Osteoblast (primary cell): ENCODE results near the gene ATL2. TPM values are rescaled to one million over a fixed set of nuclear protein-coding genes. Genes with fewer than 3 reads are reported as not detected.

Experiments
- DNase-seq: peaks from one replicate; pipeline ENCODE4 v3.0.0; 2011; ENCODE audit warnings: low spot score, mixed read lengths; ENCODE audit not compliant: insufficient read length; ENCODE audit errors: missing footprints
- H2AFZ ChIP-seq: 2 replicates; pipeline ENCODE4 v1.6.0; 2011; ENCODE audit warnings: mild to moderate bottlenecking, low read length
- H3K27ac ChIP-seq: 2 replicates; pipeline ENCODE4 v1.5.1; 2011; ENCODE audit warnings: mild to moderate bottlenecking, low read depth, low read length, moderate library complexity
- H3K27me3 ChIP-seq: 2 replicates; pipeline ENCODE4 v1.6.0; 2012; ENCODE audit warnings: mild to moderate bottlenecking, control low read depth, inconsistent platforms, low read length, moderate library complexity; ENCODE audit not compliant: insufficient read depth
- H3K36me3 ChIP-seq: 2 replicates; pipeline ENCODE4 v1.5.1; 2011; ENCODE audit warnings: mild to moderate bottlenecking, low read length, control low read depth, moderate library complexity; ENCODE audit not compliant: insufficient read depth
- H3K4me1 ChIP-seq: 2 replicates; pipeline ENCODE4 v1.5.1; 2011; ENCODE audit warnings: mild to moderate bottlenecking, low read length, control low read depth, moderate library complexity; ENCODE audit not compliant: insufficient read depth
- H3K4me2 ChIP-seq: 2 replicates; pipeline ENCODE4 v1.6.0; 2011; ENCODE audit warnings: mild to moderate bottlenecking, low read length; ENCODE audit not compliant: insufficient read depth
- H3K4me3 ChIP-seq: fragments of 200-600 bp; sonication (generic); 3 replicates; pipeline ENCODE4 v1.5.1; 2012; ENCODE audit warnings: mild to moderate bottlenecking, low read length, inconsistent platforms; ENCODE audit not compliant: insufficient read depth
- H3K79me2 ChIP-seq: 2 replicates; pipeline ENCODE4 v1.6.0; 2012; ENCODE audit warnings: mild to moderate bottlenecking, low read length, control low read depth, inconsistent platforms; ENCODE audit not compliant: insufficient read depth
- H3K9me3 ChIP-seq: 2 replicates; pipeline ENCODE4 v1.5.1; 2011; ENCODE audit warnings: low read depth, low read length, control low read depth
- H4K20me1 ChIP-seq: 2 replicates; pipeline ENCODE4 v1.6.0; 2012; ENCODE audit warnings: mild to moderate bottlenecking, low read length, control low read depth; ENCODE audit not compliant: insufficient read depth
- CTCF ChIP-seq: IDR thresholded peaks from 2 replicates; pipeline ENCODE4 v1.5.1; 2011; ENCODE audit warnings: mild to moderate bottlenecking, low read depth, low read length, moderate library complexity; ENCODE audit errors: extremely low read depth
- total RNA-seq: library from RNA; depleted of rRNA; stranded (reverse); fragments of >200 nt; gene quantifications from 2 replicates; pipeline ENCODE4 v1.2.3, GENCODE V29; 2012

Gene ATL2
- total RNA-seq, 1 donor, result 64.4 TPM

- Histone ChIP-seq H2AFZ (no peak overlapping the region), H3K27ac (no peak overlapping the region), H3K4me1 (no peaks in the 10 kb centered on the region), H3K4me3 (no peak overlapping the region), H3K27me3 (no peaks in the 10 kb centered on the region), H3K36me3 (peaks cover 28% of the 10 kb centered on the region), H3K4me2 (no peak overlapping the region), H3K79me2 (no peaks in the 10 kb centered on the region), H3K9me3 (no peaks in the 10 kb centered on the region), H4K20me1 (no peaks in the 10 kb centered on the region)
- TF ChIP-seq CTCF, result no peak
- no peak for DNase-seq
Observed at GRCh38 chr2:38293152-38293865, 83.8 kb downstream of the ATL2 start.

DNA sequence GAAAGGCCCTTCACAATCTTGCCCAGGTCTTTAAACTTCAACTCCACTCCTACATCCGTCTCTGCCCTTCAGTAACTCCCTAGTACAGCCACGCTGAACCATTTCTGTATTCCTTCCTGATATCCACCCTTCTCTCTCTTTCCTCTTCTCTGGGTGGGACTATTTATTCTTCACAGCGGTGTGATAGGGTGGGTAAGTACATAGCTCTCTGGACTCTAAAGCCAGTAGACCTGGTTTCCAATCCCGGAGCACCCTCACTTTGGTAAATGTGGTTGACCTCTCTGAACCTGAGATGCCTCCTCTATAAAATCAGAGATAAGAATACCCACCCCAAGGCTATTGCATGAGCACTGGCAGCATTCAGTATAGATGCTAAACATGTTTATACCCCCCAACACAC is 86.7 kb downstream of the ATL2 start:
- no peak for TF ChIP-seq CTCF
- Histone ChIP-seq H3K4me2 (no peak overlapping the region), H3K36me3 (no peaks in the 10 kb centered on the region), H3K27ac (no peak overlapping the region), H3K4me3 (no peak overlapping the region), H3K9me3 (no peaks in the 10 kb centered on the region), H4K20me1 (no peaks in the 10 kb centered on the region), H2AFZ (no peak overlapping the region), H3K79me2 (no peaks in the 10 kb centered on the region), H3K27me3 (peaks cover 6% of the 10 kb centered on the region), H3K4me1 (no peaks in the 10 kb centered on the region)
- no peak for DNase-seq

DNA sequence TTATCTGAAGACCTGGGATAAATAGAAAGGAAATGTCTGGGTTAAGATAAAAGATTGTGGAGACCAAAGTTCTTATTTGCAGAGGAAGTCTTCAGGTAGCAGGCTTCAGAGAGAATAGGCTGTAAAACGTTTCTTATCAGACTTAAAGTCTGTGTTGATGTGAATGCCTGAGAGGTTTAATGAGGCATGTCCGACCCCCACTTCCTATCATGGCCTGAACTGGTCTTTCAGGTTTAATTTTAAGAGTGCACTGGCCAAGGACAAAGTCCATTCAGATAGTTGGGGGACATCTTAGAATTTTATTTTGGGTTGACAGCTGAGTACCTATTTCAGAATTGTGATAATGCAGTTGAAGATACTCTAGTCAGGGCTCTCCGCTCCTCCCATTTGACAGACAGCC is 92.1 kb downstream of the ATL2 start:
- Histone ChIP-seq H3K79me2 (no peaks in the 10 kb centered on the region), H3K9me3 (no peaks in the 10 kb centered on the region), H4K20me1 (no peaks in the 10 kb centered on the region), H3K4me3 (no peak overlapping the region), H2AFZ (no peak overlapping the region), H3K4me1 (no peaks in the 10 kb centered on the region), H3K27me3 (peaks cover 27% of the 10 kb centered on the region), H3K4me2 (no peak overlapping the region), H3K36me3 (no peaks in the 10 kb centered on the region), H3K27ac (no peak overlapping the region)
- no peak for DNase-seq
- no peak for TF ChIP-seq CTCF

DNA sequence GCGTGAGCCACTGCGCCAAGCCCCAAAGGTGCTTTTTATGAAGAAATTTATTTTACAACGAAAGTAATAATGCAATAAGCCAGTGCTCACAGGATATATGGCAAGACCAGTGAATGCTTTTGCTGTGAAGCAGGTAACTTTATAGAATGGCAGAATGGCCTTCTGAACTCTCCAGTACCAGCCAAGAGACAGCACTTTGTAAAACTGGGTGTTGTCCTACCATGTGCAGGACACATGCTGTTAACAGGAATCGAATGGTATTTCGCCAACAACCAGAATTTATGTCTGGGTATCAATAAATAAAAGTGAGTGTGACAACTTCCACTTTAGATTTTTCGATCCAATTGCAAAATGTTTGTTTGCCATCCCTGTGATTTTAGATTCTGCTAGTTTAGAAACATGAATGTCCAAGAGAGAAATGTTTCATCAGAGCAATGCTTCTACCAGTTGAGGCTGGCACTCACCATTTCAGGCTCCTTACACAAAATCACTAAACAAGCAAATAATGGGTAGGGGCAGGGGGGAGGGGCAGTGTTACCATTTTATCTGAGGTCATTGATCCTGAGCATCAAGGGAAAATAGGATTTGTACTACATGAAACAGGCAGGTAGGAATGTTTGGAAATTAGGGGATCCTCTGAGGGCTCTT is 95.9 kb downstream of the ATL2 start:
- no peak overlapping the region for H3K4me3 ChIP-seq
- TF ChIP-seq CTCF, result no peak
- no peaks in the 10 kb centered on the region for H3K9me3 ChIP-seq
- DNase-seq, result no peak
- no peak overlapping the region for H2AFZ ChIP-seq
- H3K4me2 ChIP-seq, result no peak overlapping the region
- no peaks in the 10 kb centered on the region for H4K20me1 ChIP-seq
- no peaks in the 10 kb centered on the region for H3K79me2 ChIP-seq
- no peaks in the 10 kb centered on the region for H3K36me3 ChIP-seq
- no peak overlapping the region for H3K27ac ChIP-seq
- peaks cover 21% of the 10 kb centered on the region for H3K27me3 ChIP-seq
- H3K4me1 ChIP-seq, result no peaks in the 10 kb centered on the region
